DND-41 (cell line): Measurements from ENCODE around the gene CTRB2.
A peak's percentile ranks its signal among the peaks of the same experiment; 100 is the strongest.

Source experiments
- ATAC-seq: fragments of 200-7000 bp; cut with Tn5 transposase; 3 replicates; pipeline ENCODE4 v1.9.1; 2021; ENCODE audit warnings: low read depth; ENCODE audit not compliant: insufficient read depth
- DNase-seq: peaks from one replicate; pipeline ENCODE4 v3.0.0-alpha.2; 2020
- H2AFZ ChIP-seq: 2 replicates; pipeline ENCODE4 v1.6.0; 2012; ENCODE audit warnings: low read depth, low read length
- H3K27ac ChIP-seq: 2 replicates; pipeline ENCODE4 v1.5.1; 2012; ENCODE audit warnings: low read length, inconsistent platforms
- H3K27me3 ChIP-seq: fragments of 200-600 bp; sonication (generic); 2 replicates; pipeline ENCODE4 v1.6.0; 2012; ENCODE audit warnings: low read length, mild to moderate bottlenecking, inconsistent platforms; ENCODE audit not compliant: insufficient read depth, poor library complexity
- H3K36me3 ChIP-seq: 2 replicates; pipeline ENCODE4 v1.5.1; 2012; ENCODE audit warnings: low read length, inconsistent platforms; ENCODE audit not compliant: insufficient read depth
- H3K4me1 ChIP-seq: 2 replicates; pipeline ENCODE4 v1.5.1; 2012; ENCODE audit warnings: mild to moderate bottlenecking, low read length; ENCODE audit not compliant: insufficient read depth
- H3K4me2 ChIP-seq: 2 replicates; pipeline ENCODE4 v1.6.0; 2012; ENCODE audit warnings: mild to moderate bottlenecking, moderate library complexity, low read length, inconsistent platforms; ENCODE audit not compliant: insufficient read depth
- H3K4me3 ChIP-seq, 2 experiments: fragments of 200-600 bp in 1 of 2; shearing (Covaris generic) in 1 of 2; 2 replicates each; pipeline ENCODE4 v1.5.1; 2012 to 2016; ENCODE audit warnings: inconsistent platforms in 2 of 2, low read length in 2 of 2, mild to moderate bottlenecking in 2 of 2, low read depth in 1 of 2, moderate library complexity in 1 of 2
- H3K79me2 ChIP-seq: 2 replicates; pipeline ENCODE4 v1.6.0; 2012; ENCODE audit warnings: low read length, inconsistent platforms; ENCODE audit not compliant: insufficient read depth
- H3K9ac ChIP-seq: 2 replicates; pipeline ENCODE4 v1.6.0; 2012; ENCODE audit warnings: low read depth, mild to moderate bottlenecking, inconsistent platforms, low read length, moderate library complexity
- H3K9me3 ChIP-seq: 2 replicates; pipeline ENCODE4 v1.5.1; 2012; ENCODE audit warnings: low read length, moderate library complexity, mild to moderate bottlenecking, inconsistent platforms; ENCODE audit not compliant: insufficient read depth, severe bottlenecking
- H4K20me1 ChIP-seq: 2 replicates; pipeline ENCODE4 v1.6.0; 2012; ENCODE audit warnings: low read length; ENCODE audit not compliant: insufficient read depth
- EZH2 ChIP-seq: IDR thresholded peaks from 3 replicates; pipeline ENCODE4 v1.6.1; 2012; ENCODE audit warnings: borderline replicate concordance, low read depth, mild to moderate bottlenecking, moderate library complexity, low read length, inconsistent platforms; ENCODE audit not compliant: severe bottlenecking
- TF ChIP-seq, protein P1 (sequence below): IDR thresholded peaks from 2 replicates; pipeline ENCODE4 v1.5.1; 2012; ENCODE audit warnings: borderline replicate concordance, low read length, moderate library complexity, mild to moderate bottlenecking; ENCODE audit not compliant: poor library complexity, severe bottlenecking; ENCODE audit errors: extremely low read depth

Gene CTRB2

GRCh38 chr16:75219838-75220237 lies 12.9 kb upstream of the CTRB2 start:
- peak overlapping the region; percentile 74 for H3K4me2 ChIP-seq
- ATAC-seq: peak; percentile 97

GRCh38 chr16:75219088-75219487 lies 12.1 kb upstream of the CTRB2 start:
- H3K27ac ChIP-seq: peak overlapping the region; percentile 86
- no peaks in the 10 kb centered on the region for H3K36me3 ChIP-seq
- no peaks in the 10 kb centered on the region for H4K20me1 ChIP-seq
- no peak for ATAC-seq
- H3K9ac ChIP-seq: peak overlapping the region; percentile 39
- no peaks in the 10 kb centered on the region for H3K79me2 ChIP-seq
- TF ChIP-seq EZH2: no peak
- TF ChIP-seq, protein P1, sequence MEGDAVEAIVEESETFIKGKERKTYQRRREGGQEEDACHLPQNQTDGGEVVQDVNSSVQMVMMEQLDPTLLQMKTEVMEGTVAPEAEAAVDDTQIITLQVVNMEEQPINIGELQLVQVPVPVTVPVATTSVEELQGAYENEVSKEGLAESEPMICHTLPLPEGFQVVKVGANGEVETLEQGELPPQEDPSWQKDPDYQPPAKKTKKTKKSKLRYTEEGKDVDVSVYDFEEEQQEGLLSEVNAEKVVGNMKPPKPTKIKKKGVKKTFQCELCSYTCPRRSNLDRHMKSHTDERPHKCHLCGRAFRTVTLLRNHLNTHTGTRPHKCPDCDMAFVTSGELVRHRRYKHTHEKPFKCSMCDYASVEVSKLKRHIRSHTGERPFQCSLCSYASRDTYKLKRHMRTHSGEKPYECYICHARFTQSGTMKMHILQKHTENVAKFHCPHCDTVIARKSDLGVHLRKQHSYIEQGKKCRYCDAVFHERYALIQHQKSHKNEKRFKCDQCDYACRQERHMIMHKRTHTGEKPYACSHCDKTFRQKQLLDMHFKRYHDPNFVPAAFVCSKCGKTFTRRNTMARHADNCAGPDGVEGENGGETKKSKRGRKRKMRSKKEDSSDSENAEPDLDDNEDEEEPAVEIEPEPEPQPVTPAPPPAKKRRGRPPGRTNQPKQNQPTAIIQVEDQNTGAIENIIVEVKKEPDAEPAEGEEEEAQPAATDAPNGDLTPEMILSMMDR: no peak
- DNase-seq: no peak
- peaks cover 19% of the 10 kb centered on the region for H3K4me1 ChIP-seq
- no peaks in the 10 kb centered on the region for H3K9me3 ChIP-seq
- peak overlapping the region; percentile 74 for H3K4me2 ChIP-seq
- H3K4me3 ChIP-seq: 0 out of 4 replicates have a peak overlapping the region, but pooled peaks of 1 of the 2 experiments have one; percentile 43
- H2AFZ ChIP-seq: peak overlapping the region; percentile 92
- no peaks in the 10 kb centered on the region for H3K27me3 ChIP-seq

More at GRCh38 chr16:75219838-75220237, 12.9 kb upstream of the CTRB2 start:
- peak overlapping the region; percentile 92 for H2AFZ ChIP-seq
- peaks cover 19% of the 10 kb centered on the region for H3K4me1 ChIP-seq
- TF ChIP-seq EZH2: no peak
- TF ChIP-seq, protein P1: no peak
- peak overlapping the region; percentile 86 for H3K27ac ChIP-seq
- H4K20me1 ChIP-seq: no peaks in the 10 kb centered on the region
- H3K4me3 ChIP-seq: peak overlapping the region in 1 of 2 experiments; percentile 43; a peak in 2 of 4 replicates
- H3K9ac ChIP-seq: peak overlapping the region; percentile 39
- peak; percentile 63 for DNase-seq
- H3K9me3 ChIP-seq: no peaks in the 10 kb centered on the region
- H3K79me2 ChIP-seq: no peaks in the 10 kb centered on the region
- H3K36me3 ChIP-seq: no peaks in the 10 kb centered on the region
- H3K27me3 ChIP-seq: no peaks in the 10 kb centered on the region

GRCh38 chr16:75218256-75219076 lies 11.5 kb upstream of the CTRB2 start, which contains the start of gene CTRB1:
TSS of gene CTRB1 (plus strand) at chr16:75218988. CDS start at chr16:75219008, 20 bp downstream.
- no peak for DNase-seq
- Histone ChIP-seq H3K79me2 (no peaks in the 10 kb centered on the region), H3K9ac (peak within 1 kb of the TSS; percentile 39), H4K20me1 (no peaks in the 10 kb centered on the region), H3K4me1 (peaks cover 19% of the 10 kb centered on the region), H3K4me3 (peak within 1 kb of the TSS in 1 of 2 experiments; percentile 43; a peak in 2 of 4 replicates), H3K36me3 (no peaks in the 10 kb centered on the region), H3K27me3 (no peaks in the 10 kb centered on the region), H2AFZ (peak within 1 kb of the TSS; percentile 92), H3K9me3 (no peaks in the 10 kb centered on the region), H3K4me2 (peak within 1 kb of the TSS; percentile 74), H3K27ac (peak within 1 kb of the TSS; percentile 86)
- no peak for ATAC-seq
- no peak for TF ChIP-seq EZH2
- TF ChIP-seq, protein P1: no peak
